ENCODE measurements around the gene SPTLC3.

SPTLC3 gene

DNA sequence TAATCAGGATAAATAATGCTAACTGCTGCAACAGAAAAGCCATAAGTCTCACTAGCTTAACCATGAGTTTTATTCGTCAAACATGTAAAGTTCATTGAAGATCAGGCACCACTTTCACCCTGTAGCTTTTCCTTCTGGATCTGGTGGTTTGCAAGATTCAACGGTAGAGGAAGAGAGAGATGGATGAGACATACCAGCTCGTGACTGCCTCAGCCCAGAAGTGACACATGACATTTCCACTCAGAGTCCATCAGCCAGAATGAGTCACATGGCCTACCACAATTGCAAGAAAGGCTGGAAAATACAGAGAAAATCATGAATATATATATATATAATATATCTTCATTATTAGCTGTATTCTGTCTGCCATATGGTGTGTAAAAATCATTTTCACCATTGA, 29.0 kb downstream of the SPTLC3 start:
- Histone ChIP-seq H3K4me1 (ENCODE audit: control insufficient read depth, low read depth, low read length) (no peaks in the 10 kb centered on the region), H3K27ac (ENCODE audit: low read length) (no peak overlapping the region), H3K36me3 (ENCODE audit: control insufficient read depth, low read depth, low read length) (no peaks in the 10 kb centered on the region), H3K9ac (ENCODE audit: low read length) (no peak overlapping the region), H3K9me3 (ENCODE audit: control insufficient read depth, low read depth, low read length) (no peaks in the 10 kb centered on the region), H3K4me3 (ENCODE audit: low read length) (no peak overlapping the region), H3K27me3 (ENCODE audit: control insufficient read depth, insufficient read depth, low read length) (no peaks in the 10 kb centered on the region)

DNA sequence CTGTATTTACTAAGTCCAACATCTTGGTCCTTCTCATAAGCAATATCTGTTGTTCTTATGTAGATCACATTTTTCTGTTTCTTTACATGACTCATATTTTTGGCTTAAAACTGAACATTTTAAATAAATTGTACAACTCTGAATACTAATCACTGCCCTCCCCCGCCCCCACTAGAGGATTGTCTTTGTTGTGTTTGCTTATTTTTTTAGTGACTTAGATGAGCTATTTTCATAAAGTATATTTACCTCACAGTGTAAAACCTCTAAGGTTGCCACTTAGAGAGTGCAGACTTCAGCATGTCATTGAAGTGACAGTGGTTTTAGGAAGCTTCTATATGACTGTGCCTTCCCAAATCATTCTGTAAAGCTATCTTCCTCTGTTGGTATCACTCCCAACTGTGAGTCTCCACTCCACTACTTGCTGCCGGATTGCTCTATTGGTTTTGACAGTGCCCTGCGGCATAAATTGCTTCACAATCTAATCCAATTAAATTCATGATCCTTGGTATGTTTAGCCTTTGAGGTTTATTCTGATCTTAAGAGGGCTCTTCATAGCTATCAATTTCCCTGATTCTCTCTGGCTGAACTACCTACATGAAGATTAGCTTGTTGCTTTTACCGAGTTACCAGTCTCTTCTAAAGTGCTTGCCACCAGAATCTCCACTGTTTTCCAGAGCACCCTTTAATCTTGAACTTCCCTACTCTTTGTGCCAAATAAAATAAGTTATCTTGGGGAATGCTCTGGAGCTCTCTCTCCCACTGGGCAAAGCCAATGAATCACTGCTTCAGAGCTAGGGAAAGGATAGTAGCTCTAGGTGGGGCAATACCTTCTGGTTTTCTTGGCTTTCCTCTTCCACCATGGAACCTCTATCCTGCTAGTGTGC, 33.0 kb downstream of the SPTLC3 start:
- H3K9ac ChIP-seq (ENCODE audit: low read length): no peak overlapping the region
- H3K27ac ChIP-seq (ENCODE audit: low read length): no peak overlapping the region
- H3K36me3 ChIP-seq (ENCODE audit: control insufficient read depth, low read depth, low read length): no peaks in the 10 kb centered on the region
- no peaks in the 10 kb centered on the region for H3K9me3 ChIP-seq (ENCODE audit: control insufficient read depth, low read depth, low read length)
- no peak overlapping the region for H3K4me3 ChIP-seq (ENCODE audit: low read length)
- no peaks in the 10 kb centered on the region for H3K4me1 ChIP-seq (ENCODE audit: control insufficient read depth, low read depth, low read length)
- no peaks in the 10 kb centered on the region for H3K27me3 ChIP-seq (ENCODE audit: control insufficient read depth, insufficient read depth, low read length)

DNA sequence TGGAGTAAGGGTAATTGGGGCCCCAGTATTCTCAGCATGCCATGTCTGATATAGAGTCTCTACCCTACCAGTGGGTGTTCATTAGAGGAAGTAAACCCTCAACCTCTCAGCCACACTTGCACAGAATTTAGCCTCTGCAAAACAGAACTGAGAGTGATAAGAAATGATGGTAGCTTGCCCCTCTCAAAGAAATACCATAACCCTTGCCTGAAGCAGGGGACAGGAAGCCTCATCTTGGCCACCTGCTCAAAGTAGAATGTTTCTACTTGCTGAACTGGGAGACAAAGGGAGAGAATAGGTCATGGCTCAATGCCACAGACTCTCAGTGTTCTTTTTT, 33.7 kb downstream of the SPTLC3 start:
- H3K9ac ChIP-seq (ENCODE audit: low read length): no peak overlapping the region
- H3K4me1 ChIP-seq (ENCODE audit: control insufficient read depth, low read depth, low read length): no peaks in the 10 kb centered on the region
- no peak overlapping the region for H3K4me3 ChIP-seq (ENCODE audit: low read length)
- H3K36me3 ChIP-seq (ENCODE audit: control insufficient read depth, low read depth, low read length): no peaks in the 10 kb centered on the region
- H3K27me3 ChIP-seq (ENCODE audit: control insufficient read depth, insufficient read depth, low read length): no peaks in the 10 kb centered on the region
- no peaks in the 10 kb centered on the region for H3K9me3 ChIP-seq (ENCODE audit: control insufficient read depth, low read depth, low read length)
- H3K27ac ChIP-seq (ENCODE audit: low read length): no peak overlapping the region

DNA sequence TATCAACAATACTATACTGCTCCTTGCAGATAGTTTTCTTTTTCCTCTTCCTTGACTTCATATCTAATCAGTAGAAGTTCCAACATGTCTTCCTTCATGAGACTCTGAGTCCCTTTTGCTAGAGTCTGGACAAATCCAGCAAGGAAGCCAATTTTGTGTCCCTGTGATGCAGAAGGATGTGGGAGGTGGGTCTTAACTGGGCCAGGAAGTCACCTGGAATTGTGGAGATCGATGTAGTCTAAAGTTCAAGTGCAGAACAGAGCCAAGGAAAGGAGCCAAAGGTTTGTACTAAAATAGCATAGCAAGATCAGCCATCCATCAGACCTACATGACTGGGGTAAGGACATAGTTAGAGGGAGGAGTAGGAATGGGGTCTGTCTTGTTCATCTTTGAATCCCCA, 37.6 kb downstream of the SPTLC3 start:
- Histone ChIP-seq H3K27me3 (ENCODE audit: control insufficient read depth, insufficient read depth, low read length) (no peaks in the 10 kb centered on the region), H3K4me1 (ENCODE audit: control insufficient read depth, low read depth, low read length) (no peaks in the 10 kb centered on the region), H3K36me3 (ENCODE audit: control insufficient read depth, low read depth, low read length) (no peaks in the 10 kb centered on the region), H3K4me3 (ENCODE audit: low read length) (no peak overlapping the region), H3K27ac (ENCODE audit: low read length) (no peak overlapping the region), H3K9ac (ENCODE audit: low read length) (no peak overlapping the region), H3K9me3 (ENCODE audit: control insufficient read depth, low read depth, low read length) (no peaks in the 10 kb centered on the region)

DNA sequence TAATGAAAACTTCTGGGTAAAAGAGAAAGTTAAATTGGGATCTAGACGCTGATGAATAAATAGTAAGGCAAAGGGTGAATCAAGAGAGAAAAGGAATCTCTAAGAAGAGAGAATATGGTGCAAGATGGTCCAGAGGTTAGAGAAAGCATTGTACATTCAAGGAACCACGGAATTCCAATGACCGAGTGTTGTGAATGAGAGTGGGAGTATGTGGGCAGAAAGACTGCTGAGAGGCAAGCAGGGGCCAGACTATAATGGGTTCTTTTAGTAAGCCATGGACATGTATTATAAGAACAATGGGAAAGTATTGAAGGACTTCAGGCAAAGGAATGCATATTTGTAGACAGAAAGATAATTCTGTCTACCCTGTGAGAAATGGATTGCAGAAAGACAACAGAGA, 45.2 kb downstream of the SPTLC3 start:
- Histone ChIP-seq H3K9me3 (ENCODE audit: control insufficient read depth, low read depth, low read length) (no peaks in the 10 kb centered on the region), H3K27ac (ENCODE audit: low read length) (no peak overlapping the region), H3K4me1 (ENCODE audit: control insufficient read depth, low read depth, low read length) (peaks cover 10% of the 10 kb centered on the region), H3K4me3 (ENCODE audit: low read length) (no peak overlapping the region), H3K9ac (ENCODE audit: low read length) (no peak overlapping the region), H3K36me3 (ENCODE audit: control insufficient read depth, low read depth, low read length) (no peaks in the 10 kb centered on the region), H3K27me3 (ENCODE audit: control insufficient read depth, insufficient read depth, low read length) (no peaks in the 10 kb centered on the region)

DNA sequence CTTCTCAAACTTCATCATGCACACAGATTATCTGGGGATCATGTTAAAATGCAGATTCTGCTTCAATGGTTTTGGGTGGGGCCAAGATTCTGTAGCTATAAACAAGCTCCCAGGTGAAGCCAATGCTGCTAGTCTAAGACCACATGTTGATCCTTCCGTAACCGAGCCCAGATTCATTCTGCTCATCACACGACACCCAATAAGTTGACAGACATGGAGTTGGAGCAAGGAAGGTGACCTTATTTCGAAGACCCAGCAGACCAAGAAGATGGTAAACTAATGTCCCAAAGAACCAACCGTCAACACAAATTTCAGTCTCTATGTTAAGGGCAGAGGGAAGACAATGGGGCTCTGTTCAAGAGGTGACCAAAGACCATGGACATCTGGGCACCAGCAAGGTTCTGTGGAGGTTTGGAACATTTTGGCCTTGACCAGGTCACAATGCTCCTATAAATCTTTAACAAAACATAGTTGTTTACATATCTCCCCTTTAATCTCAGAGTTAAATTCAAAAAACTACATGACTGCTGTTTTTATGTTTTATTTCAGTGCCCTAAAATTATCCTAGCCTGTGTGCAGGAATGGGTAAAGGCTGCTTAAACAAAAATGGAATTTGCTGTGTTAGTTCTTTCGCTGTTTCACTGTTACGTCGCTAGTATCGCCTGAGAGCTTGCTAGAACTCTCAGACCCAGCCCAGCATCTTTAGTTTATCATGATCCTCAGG, 50.1 kb downstream of the SPTLC3 start:
- Histone ChIP-seq H3K9ac (ENCODE audit: low read length) (no peak overlapping the region), H3K27me3 (ENCODE audit: control insufficient read depth, insufficient read depth, low read length) (no peaks in the 10 kb centered on the region), H3K4me1 (ENCODE audit: control insufficient read depth, low read depth, low read length) (peaks cover 20% of the 10 kb centered on the region), H3K27ac (ENCODE audit: low read length) (no peak overlapping the region), H3K4me3 (ENCODE audit: low read length) (no peak overlapping the region), H3K36me3 (ENCODE audit: control insufficient read depth, low read depth, low read length) (no peaks in the 10 kb centered on the region), H3K9me3 (ENCODE audit: control insufficient read depth, low read depth, low read length) (no peaks in the 10 kb centered on the region)

DNA sequence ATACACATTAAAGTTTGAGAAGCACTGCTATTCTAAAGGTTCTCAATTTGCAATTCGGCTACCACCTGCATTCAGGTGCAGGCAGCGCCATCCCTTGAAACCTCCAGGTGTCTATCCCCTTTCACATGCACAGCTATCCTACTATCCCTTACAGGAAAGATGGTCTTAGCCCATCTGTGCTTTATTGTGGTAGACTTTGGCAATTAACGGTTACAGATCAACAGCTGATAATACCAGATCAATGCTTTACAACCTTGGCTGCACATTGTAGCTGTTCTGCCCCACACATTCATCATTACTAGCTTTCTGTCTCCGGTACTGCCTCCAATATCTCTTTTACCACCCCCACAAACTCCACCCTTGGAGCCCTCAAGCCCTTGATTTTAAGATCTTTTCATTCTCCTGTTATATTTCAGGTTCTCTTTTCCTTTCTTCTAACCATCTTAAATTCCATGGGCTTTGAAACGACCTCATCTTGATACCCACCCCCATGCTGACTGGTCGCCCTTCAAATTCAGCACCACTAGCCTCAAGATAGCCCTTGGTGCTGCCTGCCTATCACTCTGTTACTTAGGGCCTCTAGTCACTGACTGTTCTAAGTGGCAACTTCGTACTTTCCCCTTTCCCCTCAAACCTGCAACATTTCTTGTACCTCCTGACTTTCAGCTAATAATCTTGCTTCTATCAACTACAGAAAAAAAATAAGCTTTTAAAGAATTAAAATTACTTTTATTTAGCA, 50.8 kb downstream of the SPTLC3 start:
- Histone ChIP-seq H3K36me3 (ENCODE audit: control insufficient read depth, low read depth, low read length) (no peaks in the 10 kb centered on the region), H3K27ac (ENCODE audit: low read length) (no peak overlapping the region), H3K9ac (ENCODE audit: low read length) (no peak overlapping the region)

DNA sequence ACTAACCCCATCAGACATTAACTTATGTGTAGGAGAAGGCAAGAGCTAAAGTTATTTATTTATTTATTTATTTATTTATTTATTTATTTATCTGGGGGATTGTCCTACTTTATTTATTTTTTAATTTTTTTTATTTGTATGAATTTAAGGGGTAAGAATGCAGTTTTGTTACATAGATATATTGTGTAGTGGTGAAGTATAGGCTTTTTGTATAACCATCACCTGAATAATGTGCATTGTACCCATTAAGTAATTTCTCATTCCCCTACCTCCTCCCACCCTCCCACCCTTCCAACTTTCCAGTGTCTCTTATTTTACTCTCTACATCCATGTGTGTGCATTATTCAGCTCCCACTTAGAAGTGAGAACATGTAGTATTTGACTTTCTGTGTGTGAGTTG, 51.6 kb downstream of the SPTLC3 start:
- no peak overlapping the region for H3K9ac ChIP-seq (ENCODE audit: low read length)
- H3K36me3 ChIP-seq (ENCODE audit: control insufficient read depth, low read depth, low read length): no peaks in the 10 kb centered on the region
- no peak overlapping the region for H3K27ac ChIP-seq (ENCODE audit: low read length)
- no peak overlapping the region for H3K4me3 ChIP-seq (ENCODE audit: low read length)
- no peaks in the 10 kb centered on the region for H3K9me3 ChIP-seq (ENCODE audit: control insufficient read depth, low read depth, low read length)
- H3K27me3 ChIP-seq (ENCODE audit: control insufficient read depth, insufficient read depth, low read length): no peaks in the 10 kb centered on the region
- peaks cover 20% of the 10 kb centered on the region for H3K4me1 ChIP-seq (ENCODE audit: control insufficient read depth, low read depth, low read length)

More for the DNA sequence above, 50.8 kb downstream of the SPTLC3 start:
- H3K27me3 ChIP-seq (ENCODE audit: control insufficient read depth, insufficient read depth, low read length): no peaks in the 10 kb centered on the region
- H3K4me1 ChIP-seq (ENCODE audit: control insufficient read depth, low read depth, low read length): peaks cover 20% of the 10 kb centered on the region
- no peaks in the 10 kb centered on the region for H3K9me3 ChIP-seq (ENCODE audit: control insufficient read depth, low read depth, low read length)
- H3K4me3 ChIP-seq (ENCODE audit: low read length): peak overlapping the region; percentile 7

DNA sequence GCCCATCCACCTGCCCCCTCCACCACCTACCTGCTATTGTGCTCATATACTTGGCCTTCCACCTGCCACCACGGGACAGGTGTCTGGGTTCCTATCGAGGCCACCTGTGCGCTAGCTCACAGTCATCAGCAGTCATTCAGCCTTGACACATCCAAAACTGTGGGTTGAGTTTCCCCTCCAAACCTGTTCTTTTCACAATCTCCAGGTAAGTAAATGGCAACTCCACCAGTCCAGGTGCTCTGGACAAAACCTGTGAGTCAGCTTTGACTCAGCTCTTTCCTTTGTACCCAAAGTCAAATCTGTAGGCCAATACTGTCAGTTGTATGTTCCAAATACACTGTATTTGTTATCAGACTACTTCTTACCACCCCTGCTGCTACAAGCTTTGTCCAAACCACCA, 52.6 kb downstream of the SPTLC3 start:
- H3K4me3 ChIP-seq (ENCODE audit: low read length): no peak overlapping the region
- H3K36me3 ChIP-seq (ENCODE audit: control insufficient read depth, low read depth, low read length): no peaks in the 10 kb centered on the region
- peaks cover 20% of the 10 kb centered on the region for H3K4me1 ChIP-seq (ENCODE audit: control insufficient read depth, low read depth, low read length)
- no peak overlapping the region for H3K9ac ChIP-seq (ENCODE audit: low read length)
- H3K27ac ChIP-seq (ENCODE audit: low read length): no peak overlapping the region
- no peaks in the 10 kb centered on the region for H3K27me3 ChIP-seq (ENCODE audit: control insufficient read depth, insufficient read depth, low read length)
- H3K9me3 ChIP-seq (ENCODE audit: control insufficient read depth, low read depth, low read length): no peaks in the 10 kb centered on the region

DNA sequence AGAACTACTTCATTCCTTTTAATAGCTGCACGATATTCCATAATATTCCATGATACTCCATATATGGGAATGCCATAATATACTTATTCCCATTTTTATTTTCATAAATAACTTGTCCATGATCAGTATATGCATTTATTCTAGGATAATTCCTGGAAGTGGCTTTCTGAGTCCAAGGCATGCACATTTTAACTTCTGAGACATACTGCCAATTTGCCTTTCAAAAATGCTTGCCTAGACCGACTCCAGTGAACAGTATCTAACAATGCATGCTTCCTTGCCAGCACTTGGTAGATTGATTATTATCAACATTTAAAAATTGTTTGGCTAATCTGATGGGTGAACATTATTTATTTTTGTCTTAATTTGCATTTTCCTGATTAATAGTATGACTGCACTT, 54.0 kb downstream of the SPTLC3 start:
- Histone ChIP-seq H3K4me3 (ENCODE audit: low read length) (no peak overlapping the region), H3K27ac (ENCODE audit: low read length) (no peak overlapping the region), H3K36me3 (ENCODE audit: control insufficient read depth, low read depth, low read length) (no peaks in the 10 kb centered on the region), H3K27me3 (ENCODE audit: control insufficient read depth, insufficient read depth, low read length) (no peaks in the 10 kb centered on the region), H3K9me3 (ENCODE audit: control insufficient read depth, low read depth, low read length) (no peaks in the 10 kb centered on the region), H3K9ac (ENCODE audit: low read length) (no peak overlapping the region), H3K4me1 (ENCODE audit: control insufficient read depth, low read depth, low read length) (peaks cover 20% of the 10 kb centered on the region)

DNA sequence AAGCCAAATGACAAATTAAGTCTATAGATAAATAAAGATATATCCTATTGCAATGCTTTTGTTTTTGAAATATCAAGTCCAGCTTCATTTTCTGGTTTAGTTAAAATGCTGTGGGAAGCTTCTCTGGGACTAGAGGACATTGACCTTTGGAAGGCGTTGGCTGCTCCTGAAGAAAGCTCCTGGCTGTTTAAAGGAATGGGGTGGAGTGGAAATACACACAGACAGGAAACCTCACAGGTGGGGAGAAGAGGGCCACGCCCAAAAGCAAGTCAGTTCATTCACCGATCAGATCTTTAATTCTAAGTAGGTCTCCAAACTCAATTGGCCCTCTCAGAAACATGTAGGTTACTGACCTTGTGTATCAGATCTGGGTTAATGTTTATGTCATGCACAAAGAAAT, 59.6 kb downstream of the SPTLC3 start:
- H3K9ac ChIP-seq (ENCODE audit: low read length): no peak overlapping the region
- H3K36me3 ChIP-seq (ENCODE audit: control insufficient read depth, low read depth, low read length): no peaks in the 10 kb centered on the region
- no peaks in the 10 kb centered on the region for H3K4me1 ChIP-seq (ENCODE audit: control insufficient read depth, low read depth, low read length)
- no peak overlapping the region for H3K4me3 ChIP-seq (ENCODE audit: low read length)
- no peaks in the 10 kb centered on the region for H3K27me3 ChIP-seq (ENCODE audit: control insufficient read depth, insufficient read depth, low read length)
- H3K27ac ChIP-seq (ENCODE audit: low read length): no peak overlapping the region
- H3K9me3 ChIP-seq (ENCODE audit: control insufficient read depth, low read depth, low read length): no peaks in the 10 kb centered on the region
